Ovary (tissue), 1 donor: ENCODE results near the gene NDUFV1.

Experiments
- EP300 ChIP-seq: sonication (generic); formaldehyde crosslinking; IDR thresholded peaks from one replicate; pipeline ENCODE4 v1.6.1; 2017; ENCODE audit warnings: antibody characterized with exemption
- POLR2A ChIP-seq: fragments of 450-650 bp; IDR thresholded peaks from one replicate; pipeline ENCODE4 v1.6.1; 2017; ENCODE audit warnings: antibody characterized with exemption, mild to moderate bottlenecking, moderate library complexity

- TF ChIP-seq EP300 = no peak
- no peak for TF ChIP-seq POLR2A
These were observed 644 bp upstream of the NDUFV1 start for GRCh38 chr11:67606093-67606491.
